Left ventricle myocardium inferior (tissue), 1 donor: ENCODE measurements around the gene CASP14. TPM values are rescaled to one million over a fixed set of nuclear protein-coding genes. Genes with fewer than 3 reads are reported as not detected.

Experiments used
- DNase-seq: peaks from one replicate; pipeline ENCODE4 v3.0.0-alpha.2; 2020
- H3K27ac ChIP-seq: fragments of 200-600 bp; replicated peaks from 2 replicates; pipeline ENCODE4 v1.8.0; 2021
- H3K27me3 ChIP-seq: fragments of 200-600 bp; 2 replicates; pipeline ENCODE4 v1.8.0; 2021; ENCODE audit warnings: low read depth
- H3K36me3 ChIP-seq: fragments of 200-600 bp; 2 replicates; pipeline ENCODE4 v1.8.0; 2021
- H3K4me1 ChIP-seq: fragments of 200-600 bp; 2 replicates; pipeline ENCODE4 v1.8.0; 2021
- H3K4me3 ChIP-seq: fragments of 200-600 bp; 2 replicates; pipeline ENCODE4 v1.8.0; 2021; ENCODE audit warnings: mild to moderate bottlenecking, moderate library complexity
- H3K9me3 ChIP-seq: fragments of 200-600 bp; replicated peaks from 2 replicates; pipeline ENCODE4 v1.8.0; 2021
- CTCF ChIP-seq: fragments of 200-600 bp; IDR thresholded peaks from 2 replicates; pipeline ENCODE4 v1.8.0; 2021; ENCODE audit warnings: antibody characterized with exemption, mild to moderate bottlenecking, borderline replicate concordance
- intact Hi-C: fragments of 100-400 bp; cut with micrococcal nuclease; formaldehyde crosslinking; loops from one replicate; pipeline ENCODE4 v1.11.0; 2022
- total RNA-seq: library from RNA; stranded (reverse); fragmentation: NEBNext Ultra II Directional; extraction: Animal tissue kit (Norgen Biotek cat#: 25700); gene quantifications from one replicate; pipeline ENCODE4 v1.2.1, GENCODE V29; 2021
- donor health status: DM: no; HTN: yes; CAD: no; lungs with severe emphysema.

Gene CASP14
- total RNA-seq, 1 donor from 2014 or later, result not detected

GRCh38 chr19:15035795-15036311 is 13.4 kb upstream of the CASP14 start:
- Histone ChIP-seq H3K36me3 (no peaks in the 10 kb centered on the region), H3K4me3 (no peak overlapping the region), H3K9me3 (no peaks in the 10 kb centered on the region), H3K4me1 (no peaks in the 10 kb centered on the region), H3K27me3 (peaks cover 74% of the 10 kb centered on the region), H3K27ac (no peak overlapping the region)
- no peak for TF ChIP-seq CTCF
- intact Hi-C loops, result no loop called here
- no peak for DNase-seq

GRCh38 chr19:15037586-15037985 is 11.7 kb upstream of the CASP14 start:
- H3K4me1 ChIP-seq, result no peaks in the 10 kb centered on the region
- H3K9me3 ChIP-seq, result no peaks in the 10 kb centered on the region
- no peak overlapping the region for H3K27ac ChIP-seq
- no peak for TF ChIP-seq CTCF
- intact Hi-C loops, result no loop called here
- no peak for DNase-seq
- no peaks in the 10 kb centered on the region for H3K36me3 ChIP-seq
- H3K4me3 ChIP-seq, result no peak overlapping the region
- H3K27me3 ChIP-seq, result peaks cover 88% of the 10 kb centered on the region

- DNase-seq, result no peak
- Histone ChIP-seq H3K27me3 (peaks cover 89% of the 10 kb centered on the region), H3K36me3 (no peaks in the 10 kb centered on the region), H3K4me3 (no peak overlapping the region), H3K9me3 (no peaks in the 10 kb centered on the region), H3K27ac (no peak overlapping the region), H3K4me1 (no peaks in the 10 kb centered on the region)
- no peak for TF ChIP-seq CTCF
- intact Hi-C loops, result no loop called here
These were observed 11.0 kb upstream of the CASP14 start for GRCh38 chr19:15038294-15038693.

GRCh38 chr19:15042003-15042402 is 7.3 kb upstream of the CASP14 start:
- no peaks in the 10 kb centered on the region for H3K36me3 ChIP-seq
- no peak for TF ChIP-seq CTCF
- no peak overlapping the region for H3K27ac ChIP-seq
- H3K4me3 ChIP-seq, result no peak overlapping the region
- H3K4me1 ChIP-seq, result no peaks in the 10 kb centered on the region
- intact Hi-C loops, result no loop called here
- no peak for DNase-seq
- no peaks in the 10 kb centered on the region for H3K9me3 ChIP-seq
- peaks cover 68% of the 10 kb centered on the region for H3K27me3 ChIP-seq

- H3K4me3 ChIP-seq, result no peak overlapping the region
- H3K4me1 ChIP-seq, result no peaks in the 10 kb centered on the region
- no peaks in the 10 kb centered on the region for H3K36me3 ChIP-seq
- TF ChIP-seq CTCF, result no peak
- H3K27me3 ChIP-seq, result peaks cover 68% of the 10 kb centered on the region
- H3K27ac ChIP-seq, result no peak overlapping the region
- intact Hi-C loops, result no loop called here
- H3K9me3 ChIP-seq, result no peaks in the 10 kb centered on the region
- no peak for DNase-seq
These were observed 6.5 kb upstream of the CASP14 start for GRCh38 chr19:15042826-15043225.
